D721Med (cell line): ENCODE measurements around the gene TEPSIN.

ENCODE experiments used
- DNase-seq: peaks from one replicate; pipeline ENCODE4 v3.0.0; 2011; ENCODE audit warnings: low spot score; ENCODE audit not compliant: insufficient read length
- FAIRE-seq: peaks from 2 replicates; lab custom pipeline; 2011; peaks lifted over from hg19 to GRCh38; lab: Jason Lieb, UNC
- TF ChIP-seq, protein P1 (sequence below): IDR thresholded peaks from 2 replicates; pipeline ENCODE4 v1.5.1; 2012; ENCODE audit warnings: mild to moderate bottlenecking, control low read depth; ENCODE audit not compliant: insufficient read depth; ENCODE audit errors: missing control alignments

TEPSIN gene

GRCh38 chr17:81282876-81283275 lies 44.0 kb upstream of the TEPSIN start:
- TF ChIP-seq, protein P1, sequence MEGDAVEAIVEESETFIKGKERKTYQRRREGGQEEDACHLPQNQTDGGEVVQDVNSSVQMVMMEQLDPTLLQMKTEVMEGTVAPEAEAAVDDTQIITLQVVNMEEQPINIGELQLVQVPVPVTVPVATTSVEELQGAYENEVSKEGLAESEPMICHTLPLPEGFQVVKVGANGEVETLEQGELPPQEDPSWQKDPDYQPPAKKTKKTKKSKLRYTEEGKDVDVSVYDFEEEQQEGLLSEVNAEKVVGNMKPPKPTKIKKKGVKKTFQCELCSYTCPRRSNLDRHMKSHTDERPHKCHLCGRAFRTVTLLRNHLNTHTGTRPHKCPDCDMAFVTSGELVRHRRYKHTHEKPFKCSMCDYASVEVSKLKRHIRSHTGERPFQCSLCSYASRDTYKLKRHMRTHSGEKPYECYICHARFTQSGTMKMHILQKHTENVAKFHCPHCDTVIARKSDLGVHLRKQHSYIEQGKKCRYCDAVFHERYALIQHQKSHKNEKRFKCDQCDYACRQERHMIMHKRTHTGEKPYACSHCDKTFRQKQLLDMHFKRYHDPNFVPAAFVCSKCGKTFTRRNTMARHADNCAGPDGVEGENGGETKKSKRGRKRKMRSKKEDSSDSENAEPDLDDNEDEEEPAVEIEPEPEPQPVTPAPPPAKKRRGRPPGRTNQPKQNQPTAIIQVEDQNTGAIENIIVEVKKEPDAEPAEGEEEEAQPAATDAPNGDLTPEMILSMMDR: no peak
- no peak for DNase-seq
- no peak for FAIRE-seq

- DNase-seq (no peak), FAIRE-seq (no peak)
- TF ChIP-seq, protein P1: no peak
These were observed 43.3 kb upstream of the TEPSIN start for GRCh38 chr17:81282141-81282540.

DNA sequence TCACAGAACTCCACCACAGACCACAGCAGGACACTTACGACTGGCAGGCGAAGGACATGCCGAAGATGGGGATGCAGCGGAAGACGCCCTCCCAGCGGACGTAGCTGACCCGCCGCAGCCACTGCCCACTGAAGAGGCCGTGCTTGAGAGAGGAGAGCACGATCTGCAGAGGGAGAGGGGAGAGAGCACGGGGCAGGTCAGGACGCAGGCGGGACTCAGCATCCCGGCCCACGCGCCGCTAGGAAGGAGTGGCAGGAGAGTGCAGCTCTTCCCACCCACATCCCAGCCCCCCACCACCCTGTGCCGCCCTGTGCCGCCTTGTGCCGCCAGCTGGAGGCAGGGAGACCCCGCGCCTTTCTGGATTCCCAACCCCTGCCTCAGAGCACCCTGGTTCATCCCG lies 41.7 kb upstream of the TEPSIN start:
- TF ChIP-seq, protein P1: no peak
- DNase-seq (no peak), FAIRE-seq (no peak)

DNA sequence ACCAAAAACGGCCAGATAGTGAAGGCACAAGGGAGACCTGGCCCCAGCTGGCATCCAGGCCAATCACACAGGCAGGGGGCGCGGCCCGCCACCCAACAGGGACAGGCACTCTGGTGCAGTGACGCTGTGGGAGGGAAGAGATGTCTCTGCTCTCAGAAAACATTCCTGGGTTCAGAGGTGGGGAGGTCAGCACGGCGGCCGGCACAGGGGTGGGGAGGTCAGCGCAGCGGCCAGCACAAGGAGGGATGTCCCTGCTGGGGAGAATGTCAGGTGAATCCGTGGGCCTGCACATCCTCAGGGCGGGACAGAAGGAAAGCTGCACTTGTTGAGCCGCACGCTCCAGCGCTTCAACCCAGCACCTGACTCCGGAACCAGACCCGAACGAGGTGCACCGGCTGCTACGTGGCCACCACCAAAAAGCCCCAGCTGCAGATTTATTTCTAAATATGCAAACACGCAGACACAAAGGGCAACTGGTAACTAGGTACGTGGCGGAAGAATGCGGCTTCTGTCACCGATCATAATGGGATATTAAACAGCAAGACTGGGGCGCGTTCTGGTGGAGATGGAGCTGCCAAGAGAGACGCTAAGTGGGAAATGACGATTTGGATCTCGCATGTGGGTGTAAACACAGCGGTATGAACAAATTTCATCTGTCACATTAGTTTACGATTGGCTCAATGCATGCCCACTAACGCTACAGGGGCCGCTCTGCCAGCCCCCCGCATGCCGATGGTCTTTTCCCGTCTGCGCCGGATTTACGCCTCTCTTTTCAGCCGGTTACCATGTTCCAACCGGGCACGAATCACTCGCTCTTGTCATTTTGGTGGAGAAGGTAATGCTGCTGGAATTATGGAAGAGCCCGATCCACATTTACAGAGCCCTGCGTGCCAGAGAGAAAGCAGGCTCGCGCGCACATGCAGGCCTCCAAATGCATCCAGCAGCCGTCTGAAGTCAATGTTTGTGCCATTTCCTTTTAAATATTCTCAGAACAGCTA lies 40.7 kb upstream of the TEPSIN start:
- FAIRE-seq: no peak

DNA sequence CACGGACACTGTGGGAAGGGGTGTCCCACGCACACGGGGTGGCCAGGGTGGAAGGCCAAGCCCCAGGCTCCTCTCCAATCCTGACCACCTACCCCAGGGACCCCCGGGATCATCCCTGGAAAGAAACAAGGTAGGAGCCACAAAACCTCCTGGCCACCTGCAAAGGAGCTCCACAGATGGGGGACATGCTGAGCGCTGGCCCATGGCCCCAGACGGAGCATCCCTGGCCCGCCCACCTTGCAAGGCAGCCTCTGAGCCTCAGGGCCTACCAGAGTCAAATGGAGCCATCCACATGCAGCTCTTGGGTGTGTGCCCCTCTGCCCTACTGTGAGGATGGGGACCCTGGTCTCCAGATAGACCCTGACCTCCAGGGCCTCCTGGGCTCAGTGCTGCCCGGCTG lies 40.0 kb upstream of the TEPSIN start:
- DNase-seq: no peak
- FAIRE-seq: no peak
- TF ChIP-seq, protein P1: no peak

More for the DNA sequence above, 40.7 kb upstream of the TEPSIN start:
- no peak for DNase-seq
- TF ChIP-seq, protein P1: no peak

DNA sequence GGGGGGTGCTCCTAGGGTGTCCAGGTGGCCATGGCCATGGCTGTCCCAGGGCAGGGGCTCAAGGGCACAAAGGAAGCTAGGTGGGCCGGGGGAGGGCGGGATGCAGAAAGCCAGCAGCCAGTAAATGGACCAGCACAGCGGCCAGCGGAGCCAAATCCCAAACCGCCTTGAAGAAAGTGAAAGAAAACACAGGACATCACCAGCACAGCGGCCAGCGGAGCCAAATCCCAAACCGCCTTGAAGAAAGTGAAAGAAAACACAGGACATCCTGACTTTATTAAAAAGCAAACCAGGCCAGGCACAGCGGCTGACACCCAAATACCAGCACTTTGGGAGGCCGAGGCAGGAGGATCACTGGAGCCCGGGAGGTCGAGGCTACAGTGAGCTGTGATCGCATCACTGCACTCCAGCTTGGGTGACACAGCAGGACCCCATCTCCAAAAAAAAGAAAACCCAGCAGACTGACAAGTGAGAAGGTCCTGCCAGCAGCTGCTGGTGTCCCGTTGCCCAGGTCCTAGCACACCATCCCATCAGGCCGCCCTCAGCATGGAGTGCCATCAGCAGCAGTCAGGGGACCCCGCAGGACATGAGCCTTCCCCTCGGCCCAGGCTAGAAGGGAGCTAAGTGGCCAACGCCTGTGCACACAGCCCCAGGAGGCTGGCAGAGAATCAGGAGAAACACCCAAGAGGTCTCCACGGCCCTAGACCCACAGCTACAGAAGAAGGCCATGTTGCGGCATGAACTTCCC lies 39.3 kb upstream of the TEPSIN start:
- FAIRE-seq (no peak), DNase-seq (no peak)
- TF ChIP-seq, protein P1: no peak
